K562 (cell line): ENCODE measurements around the gene PRKG1. TPM values are rescaled to one million over a fixed set of nuclear protein-coding genes. Genes with fewer than 3 reads are reported as not detected.

Experiments
- ATAC-seq: fragments of 200-7000 bp; cut with Tn5 transposase; 3 replicates; pipeline ENCODE4 v1.9.1; 2020; ENCODE audit warnings: moderate library complexity
- BruUV-seq: library from RNA; stranded (reverse); fragments of 400-500 nt; replicated peaks from 2 replicates; lab custom pipeline; 2021; lab: Mats Ljungman, UMichigan
- CTCF ChIA-PET: fragments of 300-600 bp; formaldehyde crosslinking; extraction: SDS; loops from one replicate; lab custom pipeline; 2021; ENCODE audit warnings: low intra/inter-chr PET ratio; lab: Yijun Ruan, JAX
- POLR2A ChIA-PET: fragments of 300-600, 350-650 bp; sonication (Branson Sonifier 250); formaldehyde crosslinking; extraction: SDS; loops from one replicate; lab custom pipeline; 2021; ENCODE audit warnings: antibody characterized with exemption, inconsistent platforms; lab: Yijun Ruan, JAX
- DNase-seq, 4 experiments: peaks; one replicate each; pipeline versions ENCODE4 v3.0.0 to v3.0.0-alpha.2; 2011 to 2018; ENCODE audit warnings: low spot score in 3 of 4, mixed read lengths in 3 of 4; ENCODE audit errors: extremely low read depth in 1 of 4
- FAIRE-seq: peaks from 2 replicates; lab custom pipeline; 2011; peaks lifted over from hg19 to GRCh38; lab: Jason Lieb, UNC
- H2AFZ ChIP-seq: 2 replicates; pipeline ENCODE4 v1.6.0; 2011; ENCODE audit warnings: low read depth, low read length, control low read depth, inconsistent platforms
- H3K27ac ChIP-seq: fragments of 200-600 bp; 3 replicates; pipeline ENCODE4 v1.8.0; 2011; ENCODE audit warnings: low read depth, mild to moderate bottlenecking, control low read depth, inconsistent platforms, low read length, moderate library complexity, mixed read lengths; ENCODE audit errors: extremely low read depth
- H3K27me3 ChIP-seq, 2 experiments: fragments of 300-600 bp in 1 of 2; 2 replicates in 1 of 2; 3 replicates in 1 of 2; pipeline versions ENCODE4 v1.6.0 to v1.8.0; 2011; ENCODE audit warnings: inconsistent platforms in 2 of 2, low read length in 2 of 2, mild to moderate bottlenecking in 1 of 2, mixed read lengths in 1 of 2, moderate library complexity in 1 of 2; ENCODE audit not compliant: control insufficient read depth in 2 of 2, insufficient read depth in 2 of 2
- H3K36me3 ChIP-seq: fragments of 300-600 bp; 3 replicates; pipeline ENCODE4 v1.8.0; 2011; ENCODE audit warnings: mild to moderate bottlenecking, low read length, inconsistent platforms; ENCODE audit not compliant: control insufficient read depth, insufficient read depth
- H3K4me1 ChIP-seq, 2 experiments: fragments of 200-600 bp in 1 of 2; replicated peaks in 1 of 2; 2 replicates in 1 of 2; 3 replicates in 1 of 2; pipeline versions ENCODE4 v1.5.1 to v1.8.0; 2011; ENCODE audit warnings: inconsistent platforms in 2 of 2, low read length in 2 of 2, mild to moderate bottlenecking in 1 of 2, mixed read lengths in 1 of 2, moderate library complexity in 1 of 2; ENCODE audit not compliant: control insufficient read depth in 2 of 2, insufficient read depth in 2 of 2
- H3K4me2 ChIP-seq: 2 replicates; pipeline ENCODE4 v1.6.1; 2011; ENCODE audit warnings: low read length, control low read depth, inconsistent platforms, mixed read lengths; ENCODE audit not compliant: insufficient read depth
- H3K4me3 ChIP-seq: fragments of 200-600 bp; sonication (generic), shearing (Covaris generic); 2 replicates; pipeline ENCODE4 v1.5.1; 2016; ENCODE audit warnings: control low read depth, inconsistent platforms
- H3K79me2 ChIP-seq: fragments of 200-600 bp; 3 replicates; pipeline ENCODE4 v1.8.0; 2011; ENCODE audit warnings: low read length, inconsistent platforms; ENCODE audit not compliant: control insufficient read depth, insufficient read depth
- H3K9ac ChIP-seq, 2 experiments: 2 replicates each; pipeline versions ENCODE4 v1.6.0 to v1.6.1; 2011; ENCODE audit warnings: low read depth in 2 of 2, low read length in 2 of 2, control low read depth in 1 of 2, inconsistent platforms in 1 of 2, mild to moderate bottlenecking in 1 of 2, mixed read lengths in 1 of 2; ENCODE audit not compliant: insufficient read depth in 1 of 2
- H3K9me1 ChIP-seq: one replicate; pipeline ENCODE4 v1.6.0; 2011; ENCODE audit warnings: inconsistent platforms, mild to moderate bottlenecking, low read length, moderate library complexity; ENCODE audit not compliant: control insufficient read depth, insufficient read depth
- H3K9me3 ChIP-seq: replicated peaks from 2 replicates; pipeline ENCODE4 v1.5.1; 2011; ENCODE audit warnings: low read depth, low read length, inconsistent platforms; ENCODE audit not compliant: control insufficient read depth, insufficient read depth
- H4K20me1 ChIP-seq: replicated peaks from 2 replicates; pipeline ENCODE4 v1.6.1; 2011; ENCODE audit warnings: low read length, inconsistent platforms, mixed read lengths; ENCODE audit not compliant: control insufficient read depth, insufficient read depth
- HNRNPUL1 ChIP-seq: fragments of 200-400 bp; formaldehyde crosslinking; IDR thresholded peaks from 2 replicates; pipeline ENCODE4 v1.6.1; 2017; ENCODE audit warnings: low read length
- ID3 ChIP-seq, 2 experiments: fragments of 250-450 bp in 1 of 2; fragments of 450-650 bp in 1 of 2; sonication (Bioruptor Pico) in 1 of 2; IDR thresholded peaks; 2 replicates each; pipeline versions ENCODE4 v1.6.1 to v1.8.0; 2016 to 2021; ENCODE audit warnings: mild to moderate bottlenecking in 2 of 2, moderate library complexity in 2 of 2, missing compliant biosample characterization in 1 of 2, missing genetic modification characterization in 1 of 2
- MITF ChIP-seq: IDR thresholded peaks from 2 replicates; pipeline ENCODE4 v1.6.1; 2014; ENCODE audit warnings: antibody characterized with exemption
- SOX6 ChIP-seq: fragments of 450-650 bp; IDR thresholded peaks from 2 replicates; pipeline ENCODE4 v1.6.1; 2014; ENCODE audit warnings: mild to moderate bottlenecking
- TAL1 ChIP-seq: fragments of 450-650 bp; IDR thresholded peaks from 2 replicates; pipeline ENCODE4 v1.6.1; 2016; ENCODE audit warnings: mild to moderate bottlenecking
- TCF7L2 ChIP-seq: fragments of 150-350 bp; IDR thresholded peaks from 2 replicates; pipeline ENCODE4 v1.6.1; 2016; ENCODE audit warnings: low read depth, mild to moderate bottlenecking, low read length, moderate library complexity
- ZNF224 ChIP-seq: sonication (generic); formaldehyde crosslinking; IDR thresholded peaks from 2 replicates; pipeline ENCODE4 v1.8.0; 2022; ENCODE audit warnings: mild to moderate bottlenecking, missing genetic modification reagents
- ZNF668 ChIP-seq: fragments of 250-450 bp; sonication (Bioruptor Pico); IDR thresholded peaks from 2 replicates; pipeline ENCODE4 v1.8.0; 2022; ENCODE audit warnings: mild to moderate bottlenecking, inconsistent platforms
- in situ Hi-C: fragments of 300-500 bp; cut with MboI; formaldehyde crosslinking; loops from 4 replicates; pipeline ENCODE4 v1.15.0; 2018; ENCODE audit warnings: inconsistent platforms, mixed read lengths
- intact Hi-C: fragments of 100-400 bp; cut with micrococcal nuclease; formaldehyde crosslinking; loops from 2 replicates; pipeline ENCODE4 v1.14.2; 2022
- polyA plus RNA-seq, 8 experiments: library from polyadenylated mRNA; depleted of rRNA in 4 of 8; stranded (reverse) in 5 of 8; unstranded in 3 of 8; fragments of >200 nt; fragmentation: Nextera tagmentation in 2 of 8; fragmentation: Illumina TruSeq in 1 of 8; extraction: Ambion mirVana in 2 of 8; extraction: Trizol in 1 of 8; gene quantifications; 2 replicates each; pipeline versions ENCODE4 v1.2.1 to v1.2.3, GENCODE V29; 2011 to 2014; ENCODE audit warnings: inconsistent platforms in 1 of 8, missing spikeins in 1 of 8
- total RNA-seq, 7 experiments: library from RNA; depleted of rRNA in 6 of 7; stranded (reverse); fragments of >200 nt in 6 of 7; fragmentation: Illumina TruSeq in 2 of 7; extraction: Trizol in 2 of 7; gene quantifications; 2 replicates each; pipeline versions ENCODE4 v1.2.1 to v1.2.3, GENCODE V29; 2011 to 2021; ENCODE audit warnings: low replicate concordance in 1 of 7

PRKG1 gene
- total and polyA plus RNA-seq, 9 of the 15 experiments (the other 6 are each of a cell fraction or from before 2014, with no cell fraction given) = 0.22 TPM; not detected in 8

GRCh38 chr10:51269821-51270220, 195.5 kb downstream of the PRKG1 start:
- ATAC-seq (no peak), DNase-seq (no peak), FAIRE-seq (no peak)
- ChIA-PET CTCF (no interaction called here), POLR2A (no interaction called here)
- in situ Hi-C loops (no loop called here), intact Hi-C loops (no loop called here)
- no peaks in the 10 kb centered on the region for H3K9me3 ChIP-seq
- H2AFZ ChIP-seq = no peak overlapping the region
- H3K4me1 ChIP-seq = no peaks in the 10 kb centered on the region
- no peaks in the 10 kb centered on the region for H3K36me3 ChIP-seq
- no peak for TF ChIP-seq HNRNPUL1
- no peak for TF ChIP-seq MITF
- TF ChIP-seq TAL1 = no peak
- no peak for TF ChIP-seq TCF7L2
- TF ChIP-seq ZNF668 (CRISPR knock-in tag) = no peak
- no peak for TF ChIP-seq SOX6
- no peak for TF ChIP-seq ID3 (CRISPR knock-in tag; IDR thresholded peaks at IDR 0.05)
- no peak for TF ChIP-seq ID3 (tag; IDR thresholded peaks at IDR 0.05)
- no peak for TF ChIP-seq ZNF224
- no peak overlapping the region for H3K9ac ChIP-seq
- no peaks in the 10 kb centered on the region for H3K27me3 ChIP-seq
- H3K4me3 ChIP-seq = no peak overlapping the region
- no peak overlapping the region for H3K27ac ChIP-seq
- no peaks in the 10 kb centered on the region for H4K20me1 ChIP-seq
- H3K4me2 ChIP-seq = no peak overlapping the region
- BruUV-seq = no TSS peak
- no peaks in the 10 kb centered on the region for H3K9me1 ChIP-seq
- H3K79me2 ChIP-seq = no peaks in the 10 kb centered on the region
